Panc1 (cell line): Measurements from ENCODE around the gene NFATC2. TPM values are rescaled to one million over a fixed set of nuclear protein-coding genes. Genes with fewer than 3 reads are reported as not detected.

Experiments used
- ATAC-seq: fragments of 200-7000 bp; cut with Tn5 transposase; 2 replicates; pipeline ENCODE4 v1.9.1; 2020; ENCODE audit warnings: mild to moderate bottlenecking, moderate library complexity
- BruUV-seq: library from RNA; stranded (reverse); fragments of 400-500 nt; replicated peaks from 2 replicates; lab custom pipeline; 2021; lab: Mats Ljungman, UMichigan
- CTCF ChIA-PET: fragments of 300-600 bp; sonication (Branson Sonifier 250); formaldehyde crosslinking; loops from one replicate; lab custom pipeline; 2022; ENCODE audit warnings: antibody characterized with exemption; lab: Charles Lee
- POLR2A ChIA-PET: fragments of 300-600 bp; sonication (Branson Sonifier 250); formaldehyde crosslinking; loops from one replicate; lab custom pipeline; 2022; ENCODE audit warnings: antibody characterized with exemption; lab: Charles Lee
- DNase-seq: peaks from one replicate; pipeline ENCODE4 v3.0.0-alpha.2; 2010; ENCODE audit warnings: low read depth, low spot score
- H3K27ac ChIP-seq: 2 replicates; pipeline ENCODE4 v1.5.1; 2011; ENCODE audit warnings: mild to moderate bottlenecking, low read length, inconsistent platforms
- H3K27me3 ChIP-seq: fragments of 200-500 bp; sonication (Bioruptor generic); 2 replicates; pipeline ENCODE4 v1.6.0; 2014; ENCODE audit warnings: low read length, inconsistent platforms; ENCODE audit not compliant: control insufficient read depth, insufficient read depth
- H3K36me3 ChIP-seq: fragments of 200-500 bp; sonication (Bioruptor generic); 2 replicates; pipeline ENCODE4 v1.5.1; 2014; ENCODE audit warnings: inconsistent platforms, mild to moderate bottlenecking, low read length, moderate library complexity; ENCODE audit not compliant: control insufficient read depth, insufficient read depth
- H3K4me1 ChIP-seq: 2 replicates; pipeline ENCODE4 v1.5.1; 2011; ENCODE audit warnings: inconsistent platforms, mild to moderate bottlenecking, low read length, moderate library complexity; ENCODE audit not compliant: control insufficient read depth, insufficient read depth
- H3K4me3 ChIP-seq, 2 experiments: 2 replicates each; pipeline ENCODE4 v1.5.1; 2011 to 2012; ENCODE audit warnings: low read depth in 2 of 2, low read length in 2 of 2, mild to moderate bottlenecking in 2 of 2, inconsistent platforms in 1 of 2, moderate library complexity in 1 of 2
- H3K9me3 ChIP-seq: fragments of 200-500 bp; sonication (Bioruptor generic); 2 replicates; pipeline ENCODE4 v1.5.1; 2014; ENCODE audit warnings: low read depth, mild to moderate bottlenecking, inconsistent platforms, low read length, moderate library complexity; ENCODE audit not compliant: control insufficient read depth, insufficient read depth
- POLR2AphosphoS5 ChIP-seq: IDR thresholded peaks from 2 replicates; pipeline ENCODE4 v1.6.1; 2012; ENCODE audit warnings: mild to moderate bottlenecking, low read depth, low read length, moderate library complexity
- SIN3A ChIP-seq: IDR thresholded peaks from 2 replicates; pipeline ENCODE4 v1.6.1; 2012; ENCODE audit warnings: low read depth, mild to moderate bottlenecking, low read length, moderate library complexity, borderline replicate concordance; ENCODE audit not compliant: insufficient read depth
- TCF7L2 ChIP-seq: IDR thresholded peaks from 2 replicates; pipeline ENCODE4 v1.6.1; 2011; ENCODE audit warnings: mild to moderate bottlenecking, low read depth, low read length, inconsistent platforms
- in situ Hi-C: cut with HindIII; loops from 2 replicates; pipeline ENCODE4 v1.10.0; 2016; ENCODE audit warnings: low sequenced_read_pairs, low pct_unique_long_range_greater_than_20kb
- intact Hi-C: fragments of 100-400 bp; cut with micrococcal nuclease; formaldehyde crosslinking; loops from one replicate; pipeline ENCODE4 v1.10.0; 2022; ENCODE audit not compliant: unreplicated experiment
- total RNA-seq: library from RNA; stranded (reverse); gene quantifications from one replicate; pipeline ENCODE4 v1.2.1, GENCODE V29; 2021; ENCODE audit not compliant: unreplicated experiment
- TF ChIP-seq, protein P1 (sequence below): fragments of 450-650 bp; IDR thresholded peaks from 2 replicates; pipeline ENCODE4 v1.5.1; 2017; ENCODE audit warnings: mild to moderate bottlenecking
- TF ChIP-seq, protein P2 (sequence below), 2 experiments: IDR thresholded peaks; 2 replicates each; pipeline ENCODE4 v1.6.1; 2011 to 2012; ENCODE audit warnings: low read depth in 2 of 2, control low read depth in 1 of 2, low read length in 1 of 2, mild to moderate bottlenecking in 1 of 2, moderate library complexity in 1 of 2; ENCODE audit not compliant: insufficient read depth in 1 of 2

NFATC2 gene
- total RNA-seq, 1 experiment from 2014 or later, result 10.6 TPM

DNA sequence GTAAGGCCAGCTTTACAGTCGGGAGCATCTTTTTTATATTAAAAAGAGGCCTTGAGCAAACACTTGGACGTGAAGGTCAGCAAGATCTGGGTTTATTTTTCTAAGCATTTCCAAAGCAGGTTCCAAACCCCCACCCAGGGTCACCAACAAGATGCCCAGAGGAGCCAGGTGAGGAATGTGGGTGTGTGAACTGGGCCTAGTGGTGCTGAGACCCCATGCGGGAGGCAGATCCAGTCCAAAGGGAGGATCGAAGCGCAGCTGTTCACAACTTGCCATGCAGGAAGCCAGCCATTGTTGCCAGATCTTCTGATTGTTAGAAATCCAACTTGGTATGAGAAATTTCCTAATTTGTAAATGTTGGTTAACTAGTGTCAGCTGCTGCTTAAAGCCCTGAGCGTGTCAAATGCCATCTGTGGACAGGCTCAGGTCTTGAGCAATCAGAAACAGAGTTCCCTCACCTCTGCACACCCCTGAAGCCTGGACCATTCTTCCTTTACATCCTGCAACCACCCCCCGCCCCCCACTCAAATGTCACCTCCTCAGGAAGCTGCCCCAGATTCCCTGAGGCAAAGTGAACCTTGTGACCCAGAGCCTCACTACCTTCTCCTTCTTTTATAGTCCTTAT is 46.5 kb downstream of the NFATC2 start:
- ChIA-PET CTCF (no interaction called here), POLR2A (interaction anchor here (0.6 kb wide), 1 partner anchor 20 kb away, joined by 3 read pairs; no protein-coding TSS in a partner anchor)
- ATAC-seq (no peak), DNase-seq (no peak)
- no peak overlapping the region for H3K4me3 ChIP-seq
- H3K27me3 ChIP-seq, result no peaks in the 10 kb centered on the region
- H3K4me1 ChIP-seq, result peaks cover 3% of the 10 kb centered on the region
- no peak overlapping the region for H3K27ac ChIP-seq
- TF ChIP-seq, protein P1, sequence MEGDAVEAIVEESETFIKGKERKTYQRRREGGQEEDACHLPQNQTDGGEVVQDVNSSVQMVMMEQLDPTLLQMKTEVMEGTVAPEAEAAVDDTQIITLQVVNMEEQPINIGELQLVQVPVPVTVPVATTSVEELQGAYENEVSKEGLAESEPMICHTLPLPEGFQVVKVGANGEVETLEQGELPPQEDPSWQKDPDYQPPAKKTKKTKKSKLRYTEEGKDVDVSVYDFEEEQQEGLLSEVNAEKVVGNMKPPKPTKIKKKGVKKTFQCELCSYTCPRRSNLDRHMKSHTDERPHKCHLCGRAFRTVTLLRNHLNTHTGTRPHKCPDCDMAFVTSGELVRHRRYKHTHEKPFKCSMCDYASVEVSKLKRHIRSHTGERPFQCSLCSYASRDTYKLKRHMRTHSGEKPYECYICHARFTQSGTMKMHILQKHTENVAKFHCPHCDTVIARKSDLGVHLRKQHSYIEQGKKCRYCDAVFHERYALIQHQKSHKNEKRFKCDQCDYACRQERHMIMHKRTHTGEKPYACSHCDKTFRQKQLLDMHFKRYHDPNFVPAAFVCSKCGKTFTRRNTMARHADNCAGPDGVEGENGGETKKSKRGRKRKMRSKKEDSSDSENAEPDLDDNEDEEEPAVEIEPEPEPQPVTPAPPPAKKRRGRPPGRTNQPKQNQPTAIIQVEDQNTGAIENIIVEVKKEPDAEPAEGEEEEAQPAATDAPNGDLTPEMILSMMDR, result no peak
- intact Hi-C loops, result no loop called here
- H3K9me3 ChIP-seq, result no peaks in the 10 kb centered on the region
- in situ Hi-C loops, result no loop called here
- no peaks in the 10 kb centered on the region for H3K36me3 ChIP-seq
- no TSS peak for BruUV-seq

DNA sequence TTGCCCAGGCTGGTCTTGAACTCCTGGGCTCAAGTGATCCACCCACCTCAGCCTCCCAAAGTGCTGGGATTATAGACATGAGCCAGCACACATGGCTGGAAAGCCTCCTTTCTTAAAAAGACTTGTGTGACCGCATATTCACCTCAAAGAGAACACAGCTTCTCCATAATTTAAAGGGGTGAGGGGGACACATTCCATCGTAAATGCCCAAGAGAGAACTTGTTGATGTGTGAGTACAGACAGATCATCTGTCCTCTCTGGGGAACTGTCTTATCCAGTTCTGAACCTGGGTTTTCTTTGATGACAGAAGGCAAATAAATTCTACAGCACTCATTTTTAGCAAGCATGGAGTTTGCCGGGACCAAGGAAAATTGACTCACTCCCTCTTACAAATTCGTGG is 47.2 kb downstream of the NFATC2 start:
- H3K9me3 ChIP-seq, result no peaks in the 10 kb centered on the region
- TF ChIP-seq, protein P1, result no peak
- no peak for TF ChIP-seq TCF7L2
- TF ChIP-seq SIN3A, result no peak
- TF ChIP-seq, protein P2, sequence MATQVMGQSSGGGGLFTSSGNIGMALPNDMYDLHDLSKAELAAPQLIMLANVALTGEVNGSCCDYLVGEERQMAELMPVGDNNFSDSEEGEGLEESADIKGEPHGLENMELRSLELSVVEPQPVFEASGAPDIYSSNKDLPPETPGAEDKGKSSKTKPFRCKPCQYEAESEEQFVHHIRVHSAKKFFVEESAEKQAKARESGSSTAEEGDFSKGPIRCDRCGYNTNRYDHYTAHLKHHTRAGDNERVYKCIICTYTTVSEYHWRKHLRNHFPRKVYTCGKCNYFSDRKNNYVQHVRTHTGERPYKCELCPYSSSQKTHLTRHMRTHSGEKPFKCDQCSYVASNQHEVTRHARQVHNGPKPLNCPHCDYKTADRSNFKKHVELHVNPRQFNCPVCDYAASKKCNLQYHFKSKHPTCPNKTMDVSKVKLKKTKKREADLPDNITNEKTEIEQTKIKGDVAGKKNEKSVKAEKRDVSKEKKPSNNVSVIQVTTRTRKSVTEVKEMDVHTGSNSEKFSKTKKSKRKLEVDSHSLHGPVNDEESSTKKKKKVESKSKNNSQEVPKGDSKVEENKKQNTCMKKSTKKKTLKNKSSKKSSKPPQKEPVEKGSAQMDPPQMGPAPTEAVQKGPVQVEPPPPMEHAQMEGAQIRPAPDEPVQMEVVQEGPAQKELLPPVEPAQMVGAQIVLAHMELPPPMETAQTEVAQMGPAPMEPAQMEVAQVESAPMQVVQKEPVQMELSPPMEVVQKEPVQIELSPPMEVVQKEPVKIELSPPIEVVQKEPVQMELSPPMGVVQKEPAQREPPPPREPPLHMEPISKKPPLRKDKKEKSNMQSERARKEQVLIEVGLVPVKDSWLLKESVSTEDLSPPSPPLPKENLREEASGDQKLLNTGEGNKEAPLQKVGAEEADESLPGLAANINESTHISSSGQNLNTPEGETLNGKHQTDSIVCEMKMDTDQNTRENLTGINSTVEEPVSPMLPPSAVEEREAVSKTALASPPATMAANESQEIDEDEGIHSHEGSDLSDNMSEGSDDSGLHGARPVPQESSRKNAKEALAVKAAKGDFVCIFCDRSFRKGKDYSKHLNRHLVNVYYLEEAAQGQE (IDR thresholded peaks at IDR 0.05; ENCODE audit: insufficient read depth in 1 of 2, low read depth in 2 of 2, low read length in 1 of 2), result no peak
- TF ChIP-seq POLR2AphosphoS5, result no peak
- H3K4me3 ChIP-seq, result no peak overlapping the region
- intact Hi-C loops, result no loop called here
- DNase-seq (no peak), ATAC-seq (no peak)
- no TSS peak for BruUV-seq
- ChIA-PET CTCF (no interaction called here), POLR2A (interaction anchor here (0.6 kb wide), 1 partner anchor 21 kb away, joined by 3 read pairs; no protein-coding TSS in a partner anchor)
- in situ Hi-C loops, result no loop called here
- no peaks in the 10 kb centered on the region for H3K36me3 ChIP-seq
- no peak overlapping the region for H3K27ac ChIP-seq
- H3K27me3 ChIP-seq, result no peaks in the 10 kb centered on the region
- H3K4me1 ChIP-seq, result no peaks in the 10 kb centered on the region
